Naive thymus-derived CD4-positive, alpha-beta T cell (primary cell): Measurements from ENCODE around the gene RETN. TPM values are rescaled to one million over a fixed set of nuclear protein-coding genes. Genes with fewer than 3 reads are reported as not detected.

Source experiments
- ATAC-seq: fragments of 150-1000 bp; cut with Tn5 transposase; 2 replicates; pipeline ENCODE4 v1.10.0; 2021; ENCODE audit warnings: mild to moderate bottlenecking, moderate library complexity
- CTCF ChIA-PET: fragments of 350-600 bp; sonication (Branson Sonifier 250); formaldehyde crosslinking; loops from one replicate; lab custom pipeline; 2021; ENCODE audit warnings: antibody characterized with exemption; lab: Charles Lee
- POLR2A ChIA-PET: fragments of 350-600 bp; sonication (Branson Sonifier 250); formaldehyde crosslinking; loops from one replicate; lab custom pipeline; 2021; ENCODE audit warnings: antibody characterized with exemption, inconsistent platforms; lab: Charles Lee
- DNase-seq, 9 donors: peaks; one replicate each; pipeline versions ENCODE4 v3.0.0 to v3.0.0-alpha.2; 2020 to 2022; ENCODE audit warnings: mixed read lengths in 1 of 9
- H3K27ac ChIP-seq: one replicate; pipeline ENCODE4 v1.7.0; 2013; ENCODE audit warnings: mild to moderate bottlenecking, low read depth, low read length, moderate library complexity
- H3K27me3 ChIP-seq, 2 donors: one replicate each; pipeline ENCODE4 v1.7.0; 2013; ENCODE audit warnings: low read length in 2 of 2, mild to moderate bottlenecking in 2 of 2, moderate library complexity in 2 of 2; ENCODE audit not compliant: control insufficient read depth in 2 of 2, insufficient read depth in 2 of 2
- H3K36me3 ChIP-seq, 3 experiments: 1 replicate in 2 of 3; 2 replicates in 1 of 3; pipeline ENCODE4 v1.7.0; 2013; ENCODE audit warnings: low read length in 3 of 3, mild to moderate bottlenecking in 3 of 3, moderate library complexity in 1 of 3; ENCODE audit not compliant: insufficient read depth in 3 of 3, control insufficient read depth in 2 of 3
- H3K4me1 ChIP-seq, 2 donors: one replicate each; pipeline ENCODE4 v1.7.0; 2013; ENCODE audit warnings: low read length in 2 of 2, mild to moderate bottlenecking in 2 of 2, moderate library complexity in 1 of 2; ENCODE audit not compliant: control insufficient read depth in 2 of 2, insufficient read depth in 2 of 2
- H3K4me3 ChIP-seq: 2 replicates; pipeline ENCODE4 v1.7.0; 2013; ENCODE audit warnings: mild to moderate bottlenecking, low read length
- H3K9me3 ChIP-seq, 3 experiments: 1 replicate in 2 of 3; 2 replicates in 1 of 3; pipeline ENCODE4 v1.7.0; 2013; ENCODE audit warnings: low read length in 3 of 3; ENCODE audit not compliant: control insufficient read depth in 2 of 3
- H3K27ac Mint-ChIP-seq, 9 donors: one replicate each; pipeline ENCODE4 v1.8.0; 2020 to 2022; ENCODE audit warnings: mixed read lengths in 9 of 9, mild to moderate bottlenecking in 8 of 9, moderate library complexity in 5 of 9, inconsistent platforms in 2 of 9
- H3K27me3 Mint-ChIP-seq, 5 donors: one replicate each; pipeline ENCODE4 v1.8.0; 2021 to 2022; ENCODE audit warnings: mixed read lengths in 5 of 5, mild to moderate bottlenecking in 1 of 5
- H3K36me3 Mint-ChIP-seq, 5 donors: one replicate each; pipeline ENCODE4 v1.8.0; 2020 to 2022; ENCODE audit warnings: mixed read lengths in 5 of 5, mild to moderate bottlenecking in 3 of 5, inconsistent platforms in 1 of 5
- H3K4me1 Mint-ChIP-seq, 7 donors: one replicate each; pipeline ENCODE4 v1.8.0; 2020 to 2022; ENCODE audit warnings: mixed read lengths in 7 of 7, mild to moderate bottlenecking in 3 of 7, inconsistent platforms in 1 of 7
- H3K4me3 Mint-ChIP-seq, 10 donors: one replicate each; pipeline ENCODE4 v1.8.0; 2020 to 2022; ENCODE audit warnings: mild to moderate bottlenecking in 10 of 10, mixed read lengths in 10 of 10, moderate library complexity in 6 of 10, inconsistent platforms in 2 of 10
- H3K9me3 Mint-ChIP-seq, 11 donors: one replicate each; pipeline ENCODE4 v1.8.0; 2020 to 2022; ENCODE audit warnings: mixed read lengths in 11 of 11, mild to moderate bottlenecking in 4 of 11, inconsistent platforms in 1 of 11, moderate library complexity in 1 of 11
- intact Hi-C, 2 donors: fragments of 100-400 bp; cut with micrococcal nuclease; formaldehyde crosslinking; loops; one replicate each; pipeline ENCODE4 v1.15.1; 2023
- polyA plus RNA-seq, 2 donors: library from polyadenylated mRNA; unstranded; fragments of 300-500 nt; fragmentation: Illumina TruSeq; gene quantifications; one replicate each; pipeline ENCODE4 v1.2.3, GENCODE V29; 2021
- total RNA-seq, 6 experiments: library from RNA in 5 of 6; stranded (reverse) in 5 of 6; gene quantifications; 1 replicate in 5 of 6; 2 replicates in 1 of 6; pipeline ENCODE4 v1.2.3 and lab custom pipeline; 2021 to 2026

The RETN gene
- total and polyA plus RNA-seq, 7 experiments from 2014 or later: 3.4 TPM; not detected in 6

GRCh38 chr19:7704280-7705060, 35.6 kb downstream of the RETN start:
- Mint-ChIP-seq H3K9me3 (peaks cover 0 to 3% (median 0%) of the 10 kb centered on the region in 11 donors), H3K27ac (peak overlapping the region in 8 of 9 donors; percentile 90 to 100 (median 98)), H3K36me3 (no peaks in the 10 kb centered on the region), H3K27me3 (peaks cover 0 to 20% (median 0%) of the 10 kb centered on the region in 5 donors), H3K4me1 (peaks cover 27 to 70% (median 58%) of the 10 kb centered on the region in 7 donors), H3K4me3 (peak overlapping the region in 1 of 10 donors; percentile 40)
- no peaks in the 10 kb centered on the region for H3K9me3 ChIP-seq
- H3K27me3 ChIP-seq: no peaks in the 10 kb centered on the region
- peaks cover 22 to 38% of the 10 kb centered on the region in 2 donors for H3K4me1 ChIP-seq
- H3K36me3 ChIP-seq: no peaks in the 10 kb centered on the region
- ChIA-PET CTCF (no interaction called here), POLR2A (interaction anchor here (0.7 to 3.1 kb wide), 6 partner anchors 23 to 829 kb away, joined by 3 to 9 read pairs (median 5); partner anchors contain the start of genes MAP2K7, PET100, TRAPPC5 and XAB2)
- intact Hi-C loops: loop anchor here in 1 of 2 donors (1.0 to 2.0 kb wide), 2 partner anchors 14 to 23 kb away; no protein-coding TSS in a partner anchor
- no peak overlapping the region for H3K4me3 ChIP-seq
- DNase-seq: no peak
- ATAC-seq: no peak
- peak overlapping the region; percentile 79 for H3K27ac ChIP-seq

DNA sequence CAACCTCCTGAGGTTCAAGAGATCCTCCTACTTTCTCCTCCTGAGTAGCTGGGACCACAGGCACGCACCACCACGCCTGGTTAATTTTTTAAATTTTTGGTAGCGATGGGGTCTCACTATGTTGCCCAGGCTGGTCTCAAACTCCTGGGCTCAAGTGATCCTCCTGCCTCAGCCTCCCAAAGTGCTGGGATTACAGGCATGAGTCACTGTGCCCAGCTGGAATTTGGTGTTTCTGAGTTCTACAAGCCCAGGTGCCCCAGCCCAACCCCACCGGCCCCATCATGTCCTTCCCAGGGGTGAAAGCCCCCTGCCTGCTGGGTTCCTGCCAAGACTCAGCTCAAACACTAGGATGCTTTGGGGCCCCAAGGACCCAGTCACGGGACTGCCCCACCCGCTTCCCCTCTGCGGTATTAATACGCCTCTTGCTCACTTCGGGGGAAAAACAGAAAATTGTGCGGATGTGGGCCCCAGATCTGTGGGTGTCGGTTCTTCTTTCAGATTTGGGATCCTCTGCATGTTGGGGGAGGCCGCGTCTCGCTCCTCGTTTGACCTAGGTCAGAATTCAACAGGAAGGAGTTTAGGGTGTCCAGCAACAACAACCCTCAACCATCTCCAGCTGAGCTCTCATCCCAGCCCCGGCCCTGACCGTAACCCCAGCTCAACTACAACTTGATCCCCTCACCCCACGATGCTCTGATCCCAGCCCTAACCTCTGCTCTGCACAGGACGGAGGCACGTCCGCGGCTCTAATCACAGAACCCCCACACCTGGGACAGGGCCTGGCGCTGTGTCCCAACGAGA, 36.7 kb downstream of the RETN start:
- ATAC-seq: peak; percentile 95

DNA sequence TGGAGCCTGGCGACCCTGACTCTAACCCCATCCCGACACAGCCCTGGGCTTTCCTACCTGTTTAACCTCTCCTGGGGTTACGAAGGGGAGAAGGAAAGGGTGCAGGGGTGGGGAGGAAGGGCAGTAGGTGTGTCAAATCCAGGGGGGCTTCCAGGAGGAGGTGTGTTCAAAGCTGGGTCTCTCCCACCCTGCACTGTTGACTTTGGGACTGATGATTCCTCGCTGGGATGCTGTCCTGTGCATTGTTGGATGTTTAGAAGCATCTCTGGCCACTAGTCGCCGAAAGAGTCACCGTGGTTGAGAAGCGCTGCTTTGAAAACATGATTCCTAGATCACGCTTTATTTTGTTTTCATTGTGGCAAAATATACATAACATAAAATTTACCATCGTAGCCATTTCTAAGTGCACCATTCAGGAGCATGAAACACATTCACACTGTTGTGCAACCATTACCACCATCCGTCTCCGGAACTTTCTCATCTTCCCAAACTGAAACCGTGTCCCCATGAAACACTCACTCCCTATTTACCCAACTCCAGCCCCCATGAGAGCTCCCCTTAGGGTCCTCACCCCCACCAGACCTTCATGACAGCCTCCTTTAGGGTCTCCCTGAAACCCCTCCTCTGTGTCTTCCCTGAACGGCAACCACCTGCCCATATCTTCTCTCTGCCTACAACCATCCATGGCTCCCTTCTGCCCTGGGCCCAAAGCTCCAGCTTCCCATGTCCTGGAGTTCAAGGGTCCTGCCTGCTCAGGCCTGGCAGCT, 37.5 kb downstream of the RETN start:
- ATAC-seq (no peak), DNase-seq (no peak)
- Histone ChIP-seq H3K4me3 (peak overlapping the region; percentile 34), H3K36me3 (no peaks in the 10 kb centered on the region), H3K4me1 (peaks cover 22 to 38% of the 10 kb centered on the region in 2 donors), H3K9me3 (no peaks in the 10 kb centered on the region), H3K27ac (peak overlapping the region; percentile 79), H3K27me3 (no peaks in the 10 kb centered on the region)
- Mint-ChIP-seq H3K9me3 (peaks cover 0 to 3% (median 0%) of the 10 kb centered on the region in 11 donors), H3K4me3 (peak overlapping the region; percentile 75 to 91 (median 83)), H3K36me3 (no peaks in the 10 kb centered on the region), H3K27ac (peak overlapping the region; percentile 88 to 100 (median 97)), H3K4me1 (peaks cover 27 to 74% (median 57%) of the 10 kb centered on the region in 7 donors), H3K27me3 (peaks cover 0 to 20% (median 0%) of the 10 kb centered on the region in 5 donors)
- intact Hi-C loops: no loop called here
- ChIA-PET POLR2A (interaction anchor here (0.5 to 3.1 kb wide), 11 partner anchors 8 to 311 kb away, joined by 3 to 16 read pairs (median 5); partner anchors contain the start of genes MAP2K7, PET100, TRAPPC5 and XAB2), CTCF (interaction anchor here (0.6 to 2.0 kb wide), 3 partner anchors 18 to 269 kb away, joined by 3 to 15 read pairs (median 3); partner anchors contain the start of gene TRAPPC5)

More for the DNA sequence above, 36.7 kb downstream of the RETN start:
- H3K4me3 ChIP-seq: peak overlapping the region; percentile 34
- Mint-ChIP-seq H3K27ac (peak overlapping the region; percentile 88 to 100 (median 97)), H3K4me3 (peak overlapping the region; percentile 75 to 91 (median 83)), H3K36me3 (no peaks in the 10 kb centered on the region), H3K4me1 (peaks cover 27 to 71% (median 54%) of the 10 kb centered on the region in 7 donors), H3K27me3 (peaks cover 0 to 20% (median 0%) of the 10 kb centered on the region in 5 donors), H3K9me3 (peaks cover 0 to 3% (median 0%) of the 10 kb centered on the region in 11 donors)
- no peaks in the 10 kb centered on the region for H3K27me3 ChIP-seq
- POLR2A ChIA-PET: interaction anchor here (0.5 to 3.1 kb wide), 13 partner anchors 9 to 310 kb away, joined by 3 to 16 read pairs (median 4); partner anchors contain the start of genes MAP2K7, PET100, TRAPPC5 and XAB2
- H3K27ac ChIP-seq: peak overlapping the region; percentile 79
- CTCF ChIA-PET: interaction anchor here (0.8 to 2.0 kb wide), 4 partner anchors 19 to 97 kb away, joined by 3 to 15 read pairs (median 4); partner anchors contain the start of gene TRAPPC5
- H3K36me3 ChIP-seq: no peaks in the 10 kb centered on the region
- peaks cover 22 to 38% of the 10 kb centered on the region in 2 donors for H3K4me1 ChIP-seq
- no peaks in the 10 kb centered on the region for H3K9me3 ChIP-seq
- DNase-seq: peak; percentile 47 to 87 (median 79)
- intact Hi-C loops: loop anchor here in 1 of 2 donors (1.0 to 2.0 kb wide), 2 partner anchors 13 to 24 kb away; no protein-coding TSS in a partner anchor

- H3K4me1 ChIP-seq: peaks cover 22 to 38% of the 10 kb centered on the region in 2 donors
- H3K4me1 Mint-ChIP-seq: peaks cover 27 to 72% (median 56%) of the 10 kb centered on the region in 7 donors
- CTCF ChIA-PET: interaction anchor here (2.0 kb wide), 1 partner anchor 26 kb away, joined by 15 read pairs; the partner anchor contains the start of gene TRAPPC5
- H3K4me3 Mint-ChIP-seq: peak overlapping the region; percentile 38 to 91 (median 78)
- ATAC-seq: no peak
- peak overlapping the region; percentile 47 to 100 (median 97) for H3K27ac Mint-ChIP-seq
- peaks cover 0 to 3% (median 0%) of the 10 kb centered on the region in 11 donors for H3K9me3 Mint-ChIP-seq
- peaks cover 0 to 20% (median 0%) of the 10 kb centered on the region in 5 donors for H3K27me3 Mint-ChIP-seq
- H3K4me3 ChIP-seq: no peak overlapping the region
- no peaks in the 10 kb centered on the region for H3K36me3 Mint-ChIP-seq
- peak overlapping the region; percentile 79 for H3K27ac ChIP-seq
- no peaks in the 10 kb centered on the region for H3K36me3 ChIP-seq
- H3K9me3 ChIP-seq: no peaks in the 10 kb centered on the region
- POLR2A ChIA-PET: interaction anchor here (1.0 to 3.1 kb wide), 5 partner anchors 22 to 77 kb away, joined by 3 to 16 read pairs (median 9); partner anchors contain the start of genes PET100, TRAPPC5 and XAB2
- intact Hi-C loops: no loop called here
- no peaks in the 10 kb centered on the region for H3K27me3 ChIP-seq
- DNase-seq: no peak
Observed at GRCh38 chr19:7706955-7707456, 38.2 kb downstream of the RETN start.

GRCh38 chr19:7709932-7710460, 41.1 kb downstream of the RETN start:
- Histone ChIP-seq H3K27ac (no peak overlapping the region), H3K4me3 (no peak overlapping the region), H3K4me1 (peaks cover 22 to 25% of the 10 kb centered on the region in 2 donors), H3K27me3 (no peaks in the 10 kb centered on the region), H3K36me3 (no peaks in the 10 kb centered on the region), H3K9me3 (no peaks in the 10 kb centered on the region)
- ATAC-seq (no peak), DNase-seq (no peak)
- Mint-ChIP-seq H3K9me3 (peaks cover 0 to 3% (median 0%) of the 10 kb centered on the region in 11 donors), H3K36me3 (no peaks in the 10 kb centered on the region), H3K27ac (peak overlapping the region in 6 of 9 donors; percentile 38 to 83 (median 77)), H3K27me3 (peaks cover 0 to 5% (median 0%) of the 10 kb centered on the region in 5 donors), H3K4me1 (peaks cover 22 to 54% (median 44%) of the 10 kb centered on the region in 7 donors), H3K4me3 (no peak overlapping the region)
- intact Hi-C loops: no loop called here
- ChIA-PET POLR2A (interaction anchor here (0.7 to 1.2 kb wide), 2 partner anchors 29 to 151 kb away, joined by 3 read pairs; no protein-coding TSS in a partner anchor), CTCF (no interaction called here)
